Kidney epithelial cell (primary cell): Measurements from ENCODE around the gene OGDH. TPM values are rescaled to one million over a fixed set of nuclear protein-coding genes. Genes with fewer than 3 reads are reported as not detected.

Source experiments
- DNase-seq: peaks from one replicate; pipeline ENCODE4 v3.0.0-alpha.2; 2010; ENCODE audit warnings: low read depth
- H3K27me3 ChIP-seq: 2 replicates; pipeline ENCODE4 v1.6.0; 2011; ENCODE audit warnings: low read length; ENCODE audit not compliant: control insufficient read depth, insufficient read depth
- H3K36me3 ChIP-seq: 2 replicates; pipeline ENCODE4 v1.5.1; 2011; ENCODE audit warnings: low read length; ENCODE audit not compliant: control insufficient read depth, insufficient read depth
- H3K4me3 ChIP-seq: 2 replicates; pipeline ENCODE4 v1.5.1; 2011; ENCODE audit warnings: low read depth, mild to moderate bottlenecking, control low read depth, low read length
- total RNA-seq: library from RNA; depleted of rRNA; stranded (reverse); fragments of >200 nt; gene quantifications from 2 replicates; pipeline ENCODE4 v1.2.3, GENCODE V29; 2015
- TF ChIP-seq, protein P1 (sequence below): IDR thresholded peaks from 2 replicates; pipeline ENCODE4 v1.5.1; 2011; ENCODE audit warnings: mild to moderate bottlenecking, moderate library complexity, low read length, control low read depth, inconsistent platforms; ENCODE audit not compliant: insufficient read depth, poor library complexity, severe bottlenecking

Gene OGDH
- total RNA-seq, 1 donor from 2014 or later = 65.2 TPM

DNA sequence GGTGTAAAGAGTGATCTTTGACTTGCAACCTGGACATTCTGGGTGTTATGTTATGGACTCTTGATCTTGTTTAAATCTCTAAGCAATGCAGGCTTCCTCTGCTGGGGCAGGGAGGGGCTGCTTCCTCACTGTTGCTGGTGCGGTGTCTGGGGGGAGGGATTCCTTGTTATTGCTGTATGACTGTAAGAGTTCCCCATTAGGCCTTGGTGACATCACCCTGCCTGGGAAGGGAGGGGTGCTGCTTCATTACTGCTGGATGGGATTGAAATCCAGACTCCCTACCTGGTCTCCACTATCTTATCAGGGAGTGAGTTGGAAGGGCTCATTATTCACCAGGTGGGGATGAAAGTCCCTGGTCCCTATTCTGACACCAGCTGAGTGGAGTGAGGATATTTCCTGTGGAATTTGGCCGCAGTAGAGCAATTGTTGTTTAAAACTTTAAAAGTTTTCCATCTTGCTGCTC lies 8.8 kb downstream of the OGDH start:
- DNase-seq = no peak
- Histone ChIP-seq H3K27me3 (no peaks in the 10 kb centered on the region), H3K36me3 (no peaks in the 10 kb centered on the region), H3K4me3 (no peak overlapping the region)
- TF ChIP-seq, protein P1, sequence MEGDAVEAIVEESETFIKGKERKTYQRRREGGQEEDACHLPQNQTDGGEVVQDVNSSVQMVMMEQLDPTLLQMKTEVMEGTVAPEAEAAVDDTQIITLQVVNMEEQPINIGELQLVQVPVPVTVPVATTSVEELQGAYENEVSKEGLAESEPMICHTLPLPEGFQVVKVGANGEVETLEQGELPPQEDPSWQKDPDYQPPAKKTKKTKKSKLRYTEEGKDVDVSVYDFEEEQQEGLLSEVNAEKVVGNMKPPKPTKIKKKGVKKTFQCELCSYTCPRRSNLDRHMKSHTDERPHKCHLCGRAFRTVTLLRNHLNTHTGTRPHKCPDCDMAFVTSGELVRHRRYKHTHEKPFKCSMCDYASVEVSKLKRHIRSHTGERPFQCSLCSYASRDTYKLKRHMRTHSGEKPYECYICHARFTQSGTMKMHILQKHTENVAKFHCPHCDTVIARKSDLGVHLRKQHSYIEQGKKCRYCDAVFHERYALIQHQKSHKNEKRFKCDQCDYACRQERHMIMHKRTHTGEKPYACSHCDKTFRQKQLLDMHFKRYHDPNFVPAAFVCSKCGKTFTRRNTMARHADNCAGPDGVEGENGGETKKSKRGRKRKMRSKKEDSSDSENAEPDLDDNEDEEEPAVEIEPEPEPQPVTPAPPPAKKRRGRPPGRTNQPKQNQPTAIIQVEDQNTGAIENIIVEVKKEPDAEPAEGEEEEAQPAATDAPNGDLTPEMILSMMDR = no peak

DNA sequence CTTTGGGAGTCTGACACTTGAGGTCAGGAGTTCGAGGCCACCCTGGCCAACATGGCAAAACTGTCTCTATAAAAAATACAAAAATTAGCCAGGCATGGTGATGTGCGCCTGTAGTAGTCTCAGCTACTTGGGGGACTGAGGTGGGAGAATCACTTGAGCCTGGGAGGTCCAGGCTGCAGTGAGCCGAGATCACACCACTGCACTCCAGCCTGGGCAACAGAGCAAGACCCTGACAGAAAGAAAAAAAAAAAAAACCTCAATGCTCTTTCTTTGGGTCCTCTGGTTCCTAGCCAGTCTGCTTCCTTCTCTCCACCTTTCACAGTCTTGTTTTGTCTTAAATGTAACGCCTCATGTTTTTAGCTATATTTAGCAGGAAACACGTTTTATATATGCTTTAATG lies 9.4 kb downstream of the OGDH start:
- H3K27me3 ChIP-seq = no peaks in the 10 kb centered on the region
- no peak for DNase-seq
- H3K36me3 ChIP-seq = no peaks in the 10 kb centered on the region
- TF ChIP-seq, protein P1 = no peak
- no peak overlapping the region for H3K4me3 ChIP-seq

DNA sequence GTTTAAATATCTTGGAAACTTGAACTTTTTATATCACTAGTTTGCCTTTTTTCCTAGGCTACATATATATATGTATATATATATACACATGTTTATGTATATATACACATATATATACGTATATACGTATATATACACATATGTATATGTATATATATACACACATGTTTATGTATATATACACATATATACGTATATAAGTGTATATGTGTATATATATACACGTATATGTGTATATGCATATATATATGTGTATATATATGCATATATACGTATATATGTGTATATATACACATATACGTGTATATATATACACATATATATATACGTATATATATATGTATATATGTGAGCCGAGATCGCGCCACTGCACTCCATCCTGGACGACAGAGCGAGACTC lies 10.1 kb downstream of the OGDH start:
- H3K27me3 ChIP-seq = no peaks in the 10 kb centered on the region
- no peak overlapping the region for H3K4me3 ChIP-seq
- H3K36me3 ChIP-seq = no peaks in the 10 kb centered on the region
- no peak for DNase-seq
- TF ChIP-seq, protein P1 = no peak

DNA sequence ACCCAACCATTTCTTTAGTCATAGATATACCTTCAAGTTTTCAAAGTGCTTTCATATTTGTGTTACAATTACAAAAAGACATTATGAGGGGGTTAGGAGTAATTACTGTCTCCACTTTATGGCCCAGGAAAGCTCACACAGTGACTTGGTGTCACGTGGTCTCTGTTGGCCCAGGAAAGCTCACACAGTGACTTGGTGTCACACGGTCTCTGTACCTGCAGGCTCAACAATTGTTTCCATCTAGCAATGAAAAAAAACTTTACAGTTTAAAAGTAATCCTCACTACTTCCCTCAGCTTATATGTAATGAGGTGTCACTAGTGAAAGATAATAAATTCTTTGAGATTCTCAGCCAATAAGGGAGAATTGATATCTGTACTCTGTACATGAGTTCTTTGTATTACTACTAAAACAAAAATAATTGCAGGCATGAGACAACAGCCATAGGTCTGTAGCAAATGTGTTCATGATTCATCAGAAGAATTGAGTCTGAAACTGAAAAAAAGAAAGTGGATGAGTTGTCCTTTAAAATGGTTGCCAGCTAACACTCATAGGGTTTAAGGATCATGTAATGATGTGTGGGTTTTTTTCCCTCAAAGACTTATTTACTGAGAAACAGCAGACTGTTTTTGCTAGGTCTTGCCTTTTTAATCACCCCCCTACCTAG lies 10.9 kb downstream of the OGDH start:
- no peak for DNase-seq
- Histone ChIP-seq H3K36me3 (no peaks in the 10 kb centered on the region), H3K4me3 (no peak overlapping the region), H3K27me3 (no peaks in the 10 kb centered on the region)
- TF ChIP-seq, protein P1 = no peak

DNA sequence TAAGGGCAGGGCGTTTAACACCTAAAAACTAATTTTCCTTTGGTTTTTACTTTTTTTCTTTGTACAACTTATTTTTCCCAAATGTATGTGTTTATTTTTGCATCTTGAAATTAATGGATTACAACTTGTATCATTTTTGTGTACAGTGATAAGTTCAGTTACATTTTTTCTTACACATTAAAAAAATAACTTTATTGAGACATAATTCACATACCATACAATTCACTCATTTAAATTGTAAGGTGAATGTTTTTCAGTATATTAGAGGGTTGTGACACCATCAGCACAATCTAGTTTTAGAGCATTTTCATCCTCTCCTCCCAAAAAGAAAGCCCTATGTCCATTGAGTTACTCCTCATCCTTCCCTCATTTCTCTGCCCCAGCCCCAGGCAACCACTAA lies 11.6 kb downstream of the OGDH start:
- H3K36me3 ChIP-seq = no peaks in the 10 kb centered on the region
- TF ChIP-seq, protein P1 = no peak
- DNase-seq = no peak
- H3K4me3 ChIP-seq = no peak overlapping the region
- H3K27me3 ChIP-seq = no peaks in the 10 kb centered on the region

DNA sequence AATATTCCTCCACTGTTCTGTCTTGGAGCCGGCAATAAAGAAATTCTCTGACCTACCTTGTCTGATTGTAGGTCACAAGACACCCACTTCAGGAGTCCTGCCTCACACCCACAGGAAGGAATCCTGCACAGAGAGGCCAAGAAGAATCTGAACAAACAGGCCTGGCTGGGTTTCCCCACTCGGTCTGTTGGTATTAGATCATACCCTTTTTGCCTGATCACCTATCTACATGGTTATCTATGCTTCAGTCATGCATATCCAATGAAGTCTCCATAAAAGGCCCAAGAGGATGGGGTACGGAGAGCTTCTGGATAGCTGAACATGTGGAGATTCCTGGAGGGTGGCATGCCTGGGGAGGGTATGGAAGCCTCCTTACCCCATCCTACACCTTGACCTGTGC lies 12.3 kb downstream of the OGDH start:
- no peaks in the 10 kb centered on the region for H3K36me3 ChIP-seq
- TF ChIP-seq, protein P1 = no peak
- peak; percentile 75 for DNase-seq
- H3K27me3 ChIP-seq = no peaks in the 10 kb centered on the region
- no peak overlapping the region for H3K4me3 ChIP-seq
